NCI-H748 (cell line): Measurements from ENCODE around the gene PRRX2.
A peak's percentile ranks its signal among the peaks of the same experiment; 100 is the strongest.
"Not testable (repeated sequence)": the region's sequence is repeated elsewhere in the genome, so short reads cannot be mapped to it uniquely, and the experiment has no call there.

Source experiments
- DNase-seq: peaks from one replicate; lab custom pipeline; 2025; ENCODE audit not compliant: unreplicated experiment; lab: John Stamatoyannopoulos, UW

The PRRX2 gene

GRCh38 chr9:129636343-129636742, 29.1 kb upstream of the PRRX2 start:
- DNase-seq = not testable (repeated sequence)

GRCh38 chr9:129637102-129637501, 28.3 kb upstream of the PRRX2 start:
- no peak for DNase-seq

GRCh38 chr9:129637673-129638439, 27.6 kb upstream of the PRRX2 start:
- DNase-seq = no peak

- DNase-seq = no peak
Measured at GRCh38 chr9:129639034-129639630, 26.3 kb upstream of the PRRX2 start.

DNA sequence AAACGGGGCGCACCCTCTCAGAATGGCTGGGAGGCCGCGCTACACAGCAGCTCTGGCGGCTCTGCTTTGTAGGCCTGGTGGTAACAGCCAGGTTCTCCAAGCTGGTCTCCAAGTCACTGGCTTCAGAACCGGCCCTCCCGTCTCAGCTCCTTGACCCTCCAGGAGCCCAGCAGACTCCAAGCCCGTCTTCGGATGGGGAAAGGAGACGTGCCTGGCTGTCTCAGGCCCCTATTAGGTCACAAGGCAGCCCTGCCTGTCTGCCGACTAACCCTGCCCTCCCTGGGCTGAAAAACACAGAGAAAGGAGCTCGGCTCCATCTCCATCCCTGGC, 25.7 kb upstream of the PRRX2 start:
- DNase-seq = no peak

DNA sequence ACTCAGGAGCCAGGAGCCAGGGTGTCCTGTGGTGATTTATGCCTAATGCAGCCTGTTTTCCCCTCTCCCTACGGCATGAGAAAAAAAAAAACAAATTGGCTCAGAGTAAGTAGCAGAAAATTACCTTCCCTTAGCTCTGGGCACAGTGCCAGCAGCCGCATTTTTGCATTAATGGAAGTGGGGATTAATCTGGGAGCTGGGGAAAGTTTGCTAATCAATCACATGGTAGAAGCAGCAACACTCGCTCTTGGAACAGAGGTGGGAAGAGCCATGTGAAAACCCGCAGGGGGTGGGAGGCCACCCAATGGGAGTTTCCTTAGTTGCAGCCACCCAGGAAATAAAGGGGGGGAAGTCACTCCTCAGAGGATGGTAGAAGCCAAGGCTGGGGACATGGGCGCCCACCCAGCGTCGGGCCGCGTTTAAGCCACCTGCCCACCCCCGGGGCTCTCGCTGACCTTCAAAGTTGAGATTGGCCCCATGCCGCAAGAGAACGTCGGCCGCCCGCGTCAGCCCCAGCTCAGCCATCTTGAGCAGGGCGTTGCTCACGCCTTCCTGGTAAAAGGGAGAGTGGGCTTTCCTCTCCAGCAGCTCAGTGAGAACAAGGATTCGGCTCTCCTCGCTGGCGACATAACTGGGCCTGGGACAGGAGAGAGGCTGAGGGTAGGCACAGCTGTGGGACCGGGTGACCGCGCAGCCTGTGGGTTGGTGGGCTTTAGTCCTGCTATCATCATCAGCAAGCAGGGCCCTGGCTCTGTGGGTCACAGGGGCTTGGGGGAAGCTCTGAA, 25.2 kb upstream of the PRRX2 start:
- DNase-seq = peak; percentile 78

GRCh38 chr9:129640871-129641749, 24.3 kb upstream of the PRRX2 start:
- peak; percentile 27 for DNase-seq

DNA sequence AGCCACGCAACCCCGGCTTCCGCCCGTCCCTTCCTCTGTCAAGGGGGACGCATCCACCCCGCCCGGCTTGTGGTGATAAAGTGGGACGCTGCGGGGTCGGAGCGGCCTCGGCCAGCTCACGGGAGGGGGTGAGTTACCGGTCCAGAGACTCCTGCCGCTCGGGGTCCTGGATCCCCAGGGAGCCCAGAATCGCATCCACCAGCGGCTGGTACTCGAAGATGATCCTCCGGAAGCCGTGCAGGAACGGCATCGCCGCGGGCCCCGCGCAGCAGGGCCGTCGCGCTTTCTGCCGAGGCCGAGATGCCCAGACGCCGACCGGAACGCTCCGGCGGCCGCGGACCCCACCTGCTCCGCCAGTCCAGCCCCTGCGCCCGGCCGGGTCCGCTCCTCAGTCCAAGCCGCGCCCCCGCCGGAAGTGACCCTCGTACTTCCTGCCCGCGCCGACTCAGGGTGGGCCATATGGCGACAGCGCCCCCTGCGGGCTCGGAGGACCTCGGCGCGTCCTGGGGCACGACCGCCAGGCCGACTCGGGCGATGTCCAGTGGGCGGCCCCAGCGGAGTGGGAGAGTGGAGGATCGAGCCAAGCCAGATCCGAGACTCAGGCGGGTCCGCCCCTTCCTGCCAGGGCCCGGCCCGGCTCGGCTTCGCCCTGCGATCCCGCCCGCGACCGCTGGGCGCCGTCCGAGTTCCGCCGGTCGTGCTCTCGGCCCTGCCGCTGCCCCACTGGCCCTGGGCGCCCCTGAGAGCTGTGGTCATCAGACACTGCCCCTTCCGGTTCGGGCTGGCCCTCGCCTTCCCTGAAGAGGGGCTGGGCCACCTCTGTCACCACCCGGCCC, 23.5 kb upstream of the PRRX2 start, which contains the start of gene ASB6:
ASB6 (minus strand) TSS at position 402 of the 836 bp plus-strand sequence; CDS start at position 250, 152 bp downstream.
- DNase-seq = peak; percentile 95

GRCh38 chr9:129643706-129644105, 21.7 kb upstream of the PRRX2 start:
- no peak for DNase-seq

GRCh38 chr9:129644365-129644764, 21.1 kb upstream of the PRRX2 start:
- no peak for DNase-seq

- no peak for DNase-seq
Measured at GRCh38 chr9:129644902-129645301, 20.5 kb upstream of the PRRX2 start.

- DNase-seq = no peak
Measured at GRCh38 chr9:129646252-129646651, 19.2 kb upstream of the PRRX2 start.

- no peak for DNase-seq
Measured at GRCh38 chr9:129646654-129647053, 18.8 kb upstream of the PRRX2 start.

DNA sequence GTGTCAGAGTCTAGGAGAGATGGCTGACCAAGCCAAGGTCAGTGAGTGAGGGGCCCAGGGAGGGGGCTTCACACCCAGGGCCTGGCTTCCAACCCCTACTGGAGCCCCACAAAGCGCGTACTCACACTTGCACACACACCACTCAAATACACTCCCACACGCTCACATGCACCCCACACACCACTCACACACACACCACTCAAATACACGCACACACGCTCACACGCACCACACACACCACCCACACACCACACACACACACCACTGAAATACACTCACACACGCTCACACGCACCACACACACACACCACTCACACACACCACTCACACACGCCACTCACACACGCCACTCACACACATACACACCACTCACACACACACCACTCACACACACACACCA, 17.8 kb upstream of the PRRX2 start:
- no peak for DNase-seq

DNA sequence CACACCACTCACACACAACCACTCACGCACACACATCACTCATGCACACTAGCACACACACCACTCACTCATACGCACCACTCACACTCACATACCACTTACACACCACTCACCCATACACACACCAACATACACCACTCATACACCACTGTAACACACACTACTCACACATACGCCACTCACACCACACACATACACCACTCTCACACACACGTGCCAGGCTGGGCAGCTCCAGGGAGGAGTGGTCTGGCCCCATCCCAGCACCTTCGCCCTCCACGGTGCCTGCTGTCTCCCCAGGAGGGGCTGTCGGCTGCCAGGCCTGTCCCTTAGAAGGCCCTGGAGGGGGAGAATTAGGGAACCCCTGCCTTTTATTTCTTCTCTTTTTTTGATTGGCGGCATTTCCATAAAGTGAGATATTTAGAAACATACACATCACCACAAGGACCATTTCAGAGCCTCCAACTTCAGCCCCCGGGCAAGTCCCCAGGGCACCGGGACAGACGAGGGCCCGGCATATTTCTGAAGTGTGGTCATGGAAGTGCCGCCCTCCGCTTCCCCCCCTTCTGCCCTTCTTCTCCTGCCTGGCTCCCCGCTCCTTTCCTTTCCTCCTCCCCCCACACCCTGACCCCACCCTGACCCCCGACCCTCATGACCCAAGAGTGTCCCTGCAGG, 17.2 kb upstream of the PRRX2 start:
- DNase-seq = no peak

DNA sequence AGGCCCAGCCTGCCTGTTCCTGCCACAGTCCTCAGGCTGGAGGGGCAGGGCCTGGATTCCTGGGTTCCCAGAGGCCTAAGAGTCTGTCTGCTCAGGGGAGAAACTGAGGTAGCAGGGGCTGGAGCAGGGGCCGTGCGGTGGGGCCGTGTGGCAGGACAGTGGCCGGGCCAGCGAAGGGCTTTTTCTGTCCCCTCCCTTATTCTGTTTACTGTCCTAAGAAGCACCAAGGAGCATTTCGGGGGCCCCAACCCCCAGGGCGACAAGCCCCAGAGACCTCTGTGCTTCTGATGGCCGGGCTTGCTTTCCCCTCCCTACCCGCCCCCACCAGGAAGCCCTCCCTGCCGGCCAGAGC, 16.7 kb upstream of the PRRX2 start:
- DNase-seq = no peak

GRCh38 chr9:129649726-129650679, 15.4 kb upstream of the PRRX2 start:
- no peak for DNase-seq

DNA sequence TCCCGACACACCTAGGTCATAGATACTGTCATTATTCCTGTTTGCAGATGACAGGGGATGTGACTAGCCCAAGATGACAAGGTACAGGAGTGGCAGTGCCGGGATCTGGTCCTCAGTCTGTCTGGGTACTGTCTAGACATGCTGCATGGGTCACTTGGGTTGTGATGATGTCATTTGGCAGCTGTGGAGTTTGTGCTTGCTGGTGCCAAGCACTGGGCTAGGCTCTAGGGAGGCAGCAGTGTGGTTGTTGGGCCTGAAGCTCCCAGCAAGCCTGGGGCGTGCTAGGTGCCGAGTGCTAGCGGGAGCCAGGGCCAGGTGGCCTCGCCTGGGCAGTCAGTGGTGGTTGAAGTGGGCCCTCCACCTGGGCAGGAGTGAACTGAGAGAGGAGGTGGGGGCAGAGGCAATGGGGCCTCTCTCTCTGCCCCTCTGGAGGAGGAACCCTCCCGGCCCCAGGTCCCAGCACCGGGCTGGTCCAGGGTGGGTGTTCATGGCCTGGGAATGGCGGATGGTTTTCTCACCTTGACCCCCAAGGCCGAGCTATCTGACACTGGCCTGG, 14.7 kb upstream of the PRRX2 start:
- DNase-seq = no peak
